ENCODE results near the gene CPPED1.

Gene CPPED1

DNA sequence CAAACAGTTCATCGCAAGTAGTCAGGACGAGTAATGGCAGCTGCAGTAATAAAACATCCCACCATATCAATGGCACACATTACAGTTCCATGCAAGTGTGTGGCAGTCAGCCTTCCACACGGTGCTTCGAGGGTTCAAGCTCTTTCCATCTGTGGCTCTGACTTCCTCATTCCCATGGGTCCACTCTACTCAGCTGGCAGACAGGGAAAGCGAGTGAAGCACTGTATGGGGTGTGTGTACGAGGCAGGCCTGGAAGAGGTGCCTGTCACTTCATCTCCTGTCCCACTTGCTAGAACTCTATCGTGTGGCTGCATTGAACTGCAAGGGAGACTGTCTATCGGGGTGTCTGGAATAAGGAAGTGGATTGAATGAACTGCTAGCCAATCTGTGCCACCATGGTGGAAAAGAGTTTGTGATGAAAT is 160.6 kb downstream of the CPPED1 start:
- DNase-seq (ENCODE audit: low read depth): no peak

DNA sequence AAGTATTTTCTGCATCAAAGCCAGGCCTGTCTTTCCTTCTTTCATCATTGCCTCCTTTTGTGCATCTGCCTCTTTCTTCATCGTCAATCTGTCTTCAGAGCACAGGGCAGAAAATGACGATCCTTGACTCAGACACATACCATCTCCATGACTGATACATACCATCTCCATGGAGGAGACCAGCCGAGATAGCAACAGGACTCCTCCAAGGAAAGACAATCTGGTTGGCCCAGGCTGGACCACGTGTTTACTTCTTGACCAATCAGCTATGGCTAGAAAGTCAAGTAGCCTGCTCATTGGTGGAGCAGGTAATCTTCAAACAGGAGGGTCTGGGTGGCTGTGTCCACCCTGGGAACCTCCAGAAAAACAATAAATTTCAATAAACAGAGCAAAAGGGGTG is 164.6 kb downstream of the CPPED1 start:
- no peak for DNase-seq (ENCODE audit: low read depth)

DNA sequence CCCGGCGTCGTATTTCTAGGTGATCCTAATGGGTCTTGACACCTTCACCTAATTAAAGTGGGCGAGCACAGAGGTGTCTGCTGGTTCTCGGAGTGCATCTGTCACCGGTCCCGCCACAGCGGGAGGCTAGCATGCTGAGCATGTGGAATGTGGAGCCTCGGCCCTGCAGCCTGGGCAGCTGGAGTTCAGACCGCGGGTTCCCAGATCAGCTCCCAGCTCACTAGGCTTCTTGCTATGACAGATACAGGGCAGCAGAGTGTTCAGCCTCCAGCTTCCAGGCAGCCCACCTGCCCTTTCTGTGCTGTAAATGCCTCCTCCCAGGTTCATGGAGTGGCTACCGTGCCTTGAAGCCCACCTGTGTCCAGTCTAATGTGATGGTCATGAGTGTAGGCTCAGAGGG is 166.7 kb downstream of the CPPED1 start:
- DNase-seq (ENCODE audit: low read depth): no peak

DNA sequence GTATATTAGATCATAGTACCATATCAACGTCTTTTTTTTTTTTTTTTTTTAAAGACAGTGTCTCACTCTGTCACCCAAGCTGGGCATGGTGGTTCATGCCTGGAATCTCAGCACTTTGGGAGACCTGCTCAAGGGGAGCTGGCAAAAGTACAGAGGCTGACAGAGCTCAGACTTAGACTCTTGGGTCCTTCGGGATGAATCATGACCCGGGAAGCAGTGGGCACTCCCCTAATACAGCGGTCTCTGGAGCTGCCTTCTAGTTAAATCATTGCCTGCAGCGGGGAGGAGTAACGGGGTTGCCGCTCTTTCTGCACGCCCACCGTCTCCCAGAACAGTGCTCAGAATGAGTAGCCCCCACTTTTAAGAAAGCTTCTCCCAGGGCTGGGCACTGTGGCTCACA is 174.4 kb downstream of the CPPED1 start:
- DNase-seq (ENCODE audit: low read depth): no peak

DNA sequence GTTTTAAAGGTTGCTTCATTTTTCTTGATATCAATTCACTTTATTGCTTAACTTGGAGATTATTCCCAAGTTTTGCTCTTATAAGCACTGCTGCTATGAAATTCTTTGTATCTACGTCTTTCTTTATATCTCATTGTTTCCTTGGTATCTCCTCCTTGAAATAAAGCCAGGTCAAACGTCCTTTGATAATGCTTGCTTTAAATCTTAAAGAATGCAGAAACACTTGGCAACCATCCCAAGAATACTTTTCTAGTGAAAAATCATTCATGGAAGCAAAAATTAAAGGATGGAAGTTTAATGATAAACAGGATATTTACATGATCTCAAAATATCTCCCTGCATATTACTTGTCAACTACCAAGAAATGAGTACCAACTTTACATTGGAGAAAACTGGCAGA is 175.2 kb downstream of the CPPED1 start:
- no peak for DNase-seq (ENCODE audit: low read depth)

DNA sequence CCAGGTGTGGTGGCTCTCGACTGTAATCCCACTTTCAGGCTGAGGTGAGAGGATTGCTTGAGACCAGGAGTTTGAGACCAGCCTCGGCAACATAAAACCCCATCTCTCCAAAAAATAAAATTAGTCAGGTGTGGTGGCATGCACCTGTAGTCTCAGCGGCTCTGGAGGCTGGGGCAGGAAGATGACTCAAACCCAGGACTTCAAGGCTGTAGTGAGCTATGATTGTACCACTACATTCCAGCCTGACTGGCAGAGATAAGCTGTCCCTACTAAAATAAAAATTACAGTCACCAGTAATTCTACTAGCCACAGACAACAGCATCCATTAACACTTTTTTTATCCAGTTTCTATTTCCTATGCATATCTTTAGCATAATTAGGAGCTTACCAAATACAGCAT is 176.3 kb downstream of the CPPED1 start:
- DNase-seq (ENCODE audit: low read depth): no peak

DNA sequence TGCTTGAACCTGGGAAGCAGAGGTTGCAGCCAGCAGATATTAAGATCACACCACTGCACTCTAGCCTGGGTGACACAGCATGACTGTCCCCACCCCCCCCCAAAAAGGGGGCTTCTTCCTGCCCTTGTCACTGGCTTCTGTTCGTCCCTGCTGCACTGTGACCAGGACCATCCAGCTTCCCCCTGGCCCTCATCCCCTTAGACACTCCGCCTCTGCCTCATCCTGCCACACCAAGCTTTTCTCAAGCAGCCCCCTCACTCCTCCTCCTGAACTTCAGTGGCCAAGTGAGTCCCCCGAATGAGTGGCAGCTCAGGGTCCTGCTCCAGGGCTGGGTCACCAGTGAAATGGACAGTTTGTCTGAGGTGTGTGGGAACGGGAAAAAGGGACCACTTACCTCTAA is 177.3 kb downstream of the CPPED1 start:
- no peak for DNase-seq (ENCODE audit: low read depth)

DNA sequence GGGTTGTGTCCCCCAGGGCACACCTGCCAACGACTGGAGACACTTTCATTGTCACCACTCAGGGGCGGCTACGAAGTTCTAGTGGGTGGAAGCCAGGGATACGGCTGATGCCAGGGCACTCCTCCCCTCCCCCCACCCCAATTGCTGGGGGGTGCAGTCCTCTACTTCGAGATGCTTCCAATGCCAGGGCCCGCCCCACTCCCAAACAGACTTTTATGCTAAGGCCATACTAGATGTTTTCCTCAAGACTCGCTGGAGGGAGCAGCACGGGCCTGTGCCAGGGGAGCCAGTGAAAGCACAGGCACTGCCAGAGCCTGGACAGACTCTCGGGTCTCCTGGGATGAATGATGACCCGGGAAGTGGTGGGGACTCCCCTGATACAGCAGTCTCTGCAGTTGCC is 178.0 kb downstream of the CPPED1 start:
- DNase-seq (ENCODE audit: low read depth): no peak

DNA sequence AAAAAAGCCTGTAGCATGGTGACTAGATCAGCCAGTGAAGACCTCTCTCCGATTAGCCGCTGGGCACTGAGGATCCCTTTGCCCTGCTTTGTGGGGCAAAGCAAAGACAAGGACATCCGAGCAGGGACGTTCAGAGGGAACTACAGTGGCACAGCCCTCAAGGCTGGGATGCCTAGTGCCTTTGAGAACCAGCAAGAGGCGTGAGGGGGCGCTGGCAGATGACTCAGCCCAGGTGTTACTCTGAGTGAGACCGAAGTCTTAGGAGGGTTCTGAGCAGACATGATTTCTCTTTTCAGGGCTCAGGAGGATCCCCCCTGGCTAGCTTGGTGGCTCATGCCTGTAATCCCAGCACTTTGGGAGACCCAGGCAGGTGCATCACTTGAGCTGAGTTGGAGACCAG is 178.6 kb downstream of the CPPED1 start:
- DNase-seq (ENCODE audit: low read depth): no peak

DNA sequence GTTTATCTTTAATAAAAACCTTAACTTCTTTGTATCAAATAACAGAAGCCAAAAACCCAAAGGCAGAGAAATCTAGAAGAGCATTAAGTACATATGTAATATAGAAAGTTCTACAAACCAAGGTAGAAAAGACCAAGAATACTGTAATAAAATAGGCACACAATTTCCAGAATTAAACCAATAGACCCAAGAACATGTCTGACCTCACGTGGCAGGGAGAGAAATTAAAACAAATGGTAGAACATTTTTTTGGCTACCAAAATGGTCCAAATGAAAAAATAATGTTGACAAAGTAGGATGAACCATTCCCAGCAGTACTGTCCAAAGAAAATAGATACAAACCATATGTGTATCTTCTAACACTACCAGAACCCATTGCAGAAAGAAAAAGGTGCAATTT is 183.5 kb downstream of the CPPED1 start:
- DNase-seq (ENCODE audit: low read depth): no peak

DNA sequence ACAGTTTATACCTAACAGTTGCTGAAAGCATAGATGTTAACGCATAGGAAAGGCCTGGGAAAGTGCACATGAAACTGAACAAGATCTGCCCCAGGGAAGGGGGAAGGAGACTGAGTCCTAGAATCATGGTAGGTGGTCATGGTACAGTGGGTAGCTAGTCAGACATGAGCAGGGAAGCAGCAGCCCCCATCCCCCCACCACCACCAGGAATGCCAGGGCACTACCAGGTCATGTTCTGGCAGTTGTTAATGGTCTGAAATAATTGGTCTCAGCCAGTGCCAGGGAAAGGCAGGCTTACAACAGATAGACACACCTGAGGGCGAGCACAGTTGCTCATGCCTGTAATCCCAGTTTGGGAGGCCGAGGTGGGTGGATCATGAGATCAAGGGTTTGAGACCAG is 185.2 kb downstream of the CPPED1 start:
- DNase-seq (ENCODE audit: low read depth): no peak

DNA sequence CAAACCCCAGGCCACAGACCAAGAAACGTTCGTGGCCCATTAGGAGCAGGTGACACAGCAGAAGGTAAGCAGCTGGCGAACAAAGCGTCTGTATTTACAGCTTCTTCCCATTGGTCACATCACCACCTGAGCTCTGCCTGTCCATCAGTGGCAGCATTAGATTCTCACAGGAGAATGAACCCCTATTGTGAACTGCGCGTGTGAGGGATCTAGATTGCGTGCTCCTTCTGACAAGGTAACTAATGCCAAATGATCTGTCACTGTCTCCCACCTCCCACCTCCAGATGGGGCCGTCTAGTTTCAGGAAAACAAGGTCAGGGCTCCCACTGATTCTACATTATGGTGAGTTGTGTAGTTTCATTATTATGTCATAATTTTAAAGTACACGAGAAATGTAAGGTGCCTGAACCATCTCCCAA is 186.3 kb downstream of the CPPED1 start:
- DNase-seq (ENCODE audit: low read depth): no peak

DNA sequence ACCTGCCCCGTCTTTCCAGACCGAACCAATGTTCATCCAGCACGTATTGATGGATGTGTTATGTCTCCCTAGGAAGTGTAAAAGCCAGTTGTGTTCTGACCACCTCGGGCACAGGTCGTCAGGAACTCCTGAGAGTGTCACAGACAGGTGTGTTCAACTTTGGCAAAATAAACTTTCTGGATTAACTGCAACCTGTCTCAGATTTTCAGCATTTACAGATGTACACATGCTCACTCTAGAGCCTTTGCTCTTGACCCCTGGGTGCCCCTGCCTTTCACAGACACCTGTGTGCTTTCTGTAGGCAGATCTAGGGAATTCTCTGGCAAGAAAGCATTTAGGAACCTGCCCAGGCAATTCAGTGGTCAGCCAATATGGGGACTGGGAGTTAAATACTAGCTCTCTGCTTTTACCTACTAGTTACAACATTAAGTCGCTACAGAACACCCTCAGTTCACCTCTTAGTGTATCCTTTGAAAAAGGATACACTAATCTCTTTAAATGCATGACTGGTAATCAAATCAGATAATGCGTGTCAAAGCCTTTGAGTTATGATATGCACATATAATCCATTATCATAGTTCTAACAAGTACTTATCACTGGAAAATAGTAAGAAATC is 188.9 kb downstream of the CPPED1 start:
- DNase-seq (ENCODE audit: low read depth): no peak

DNA sequence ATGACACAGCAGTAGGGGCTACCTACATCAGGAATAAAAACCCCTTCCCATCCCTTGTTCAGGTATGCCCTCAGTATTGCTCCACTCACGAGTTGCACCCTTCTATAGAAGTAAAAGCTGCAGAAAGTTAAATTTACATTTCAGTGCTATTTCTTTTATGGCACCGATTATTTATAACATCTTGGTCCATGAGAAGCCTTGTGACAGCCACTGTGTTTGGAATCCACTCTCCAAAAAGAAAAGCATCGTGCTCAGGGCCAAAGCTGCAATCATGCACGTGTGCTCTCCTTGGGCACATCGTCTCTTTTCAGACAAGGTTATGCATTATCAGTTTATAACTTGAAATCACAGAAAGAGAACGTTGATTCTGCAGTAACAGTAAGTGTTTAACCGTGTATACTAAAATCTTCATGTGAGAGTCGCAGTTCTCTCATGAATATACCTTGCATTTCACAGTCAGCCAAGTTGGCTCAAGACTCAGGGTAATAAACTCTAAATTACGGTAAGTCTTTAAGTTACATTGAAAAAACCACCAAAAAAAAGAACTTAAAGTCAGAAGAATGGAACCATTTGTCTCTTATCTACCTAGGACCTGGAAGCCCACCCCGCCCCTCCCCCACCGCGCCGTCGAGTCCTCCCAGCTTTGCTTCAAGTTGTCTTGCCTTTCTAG is 189.6 kb downstream of the CPPED1 start:
- DNase-seq (ENCODE audit: low read depth): no peak

DNA sequence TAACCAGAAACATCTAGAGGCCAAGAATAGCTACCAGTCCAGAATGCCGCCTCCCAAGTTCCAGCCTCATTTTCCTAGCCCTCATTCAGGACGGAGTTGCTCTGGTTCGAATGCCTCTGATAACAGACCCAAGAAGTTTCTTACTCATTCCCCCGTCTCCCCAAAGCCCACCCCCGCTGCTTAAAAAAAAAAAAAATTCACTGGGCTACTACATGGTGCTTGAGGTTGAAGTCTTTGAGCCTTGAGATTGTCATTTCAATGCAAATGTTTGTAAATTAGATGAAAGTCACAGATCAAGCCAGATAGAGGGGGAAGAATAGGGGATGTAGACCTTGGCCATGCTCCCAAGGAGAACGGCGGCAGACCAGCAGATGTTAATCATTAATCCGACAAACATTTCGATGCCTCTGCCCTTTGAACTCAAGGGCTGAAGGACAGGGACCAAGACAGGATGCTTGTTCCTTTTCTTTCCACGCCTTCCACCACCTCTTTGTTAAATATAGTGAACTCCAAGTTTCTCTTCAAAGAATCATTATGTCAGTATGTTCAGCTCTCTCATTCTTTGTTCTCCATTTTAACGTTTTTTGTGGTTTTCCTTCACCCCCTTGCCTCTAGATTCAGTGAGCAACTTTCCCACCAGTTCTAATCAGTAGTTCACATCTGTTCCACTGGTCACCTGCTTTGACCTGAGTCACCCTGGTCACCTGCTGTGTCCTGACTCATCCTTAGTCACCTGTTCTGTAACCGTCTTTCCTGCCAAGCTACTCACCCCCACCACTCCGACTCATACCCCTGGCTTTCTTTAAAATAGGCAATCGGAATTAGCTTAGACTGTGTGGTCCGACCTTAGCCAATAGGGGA is 190.3 kb downstream of the CPPED1 start:
- no peak for DNase-seq (ENCODE audit: low read depth)

DNA sequence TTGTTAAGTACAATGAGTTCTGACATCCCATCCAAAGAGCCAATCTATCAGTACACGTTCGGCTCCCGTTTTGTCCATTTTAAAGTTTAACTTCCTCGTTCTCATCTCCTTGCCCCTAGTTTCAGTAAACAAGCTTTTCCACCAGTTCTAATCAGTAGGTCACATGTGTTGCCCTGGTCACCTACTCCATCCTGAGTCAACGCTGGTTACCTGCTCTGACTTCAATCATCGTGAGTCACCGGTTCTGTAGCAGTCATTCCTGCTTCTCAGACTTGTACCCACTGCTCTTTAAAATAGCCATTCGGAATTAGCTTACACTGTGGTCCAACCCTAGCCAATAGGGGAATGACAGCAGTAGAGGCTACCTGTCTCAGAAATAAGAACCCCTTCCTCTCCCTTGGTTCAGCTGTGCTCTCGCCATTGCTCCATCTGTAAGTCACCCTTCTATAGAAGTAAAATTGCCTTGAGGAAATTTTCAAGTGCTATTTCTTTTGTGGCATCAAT is 191.0 kb downstream of the CPPED1 start:
- DNase-seq (ENCODE audit: low read depth): no peak

DNA sequence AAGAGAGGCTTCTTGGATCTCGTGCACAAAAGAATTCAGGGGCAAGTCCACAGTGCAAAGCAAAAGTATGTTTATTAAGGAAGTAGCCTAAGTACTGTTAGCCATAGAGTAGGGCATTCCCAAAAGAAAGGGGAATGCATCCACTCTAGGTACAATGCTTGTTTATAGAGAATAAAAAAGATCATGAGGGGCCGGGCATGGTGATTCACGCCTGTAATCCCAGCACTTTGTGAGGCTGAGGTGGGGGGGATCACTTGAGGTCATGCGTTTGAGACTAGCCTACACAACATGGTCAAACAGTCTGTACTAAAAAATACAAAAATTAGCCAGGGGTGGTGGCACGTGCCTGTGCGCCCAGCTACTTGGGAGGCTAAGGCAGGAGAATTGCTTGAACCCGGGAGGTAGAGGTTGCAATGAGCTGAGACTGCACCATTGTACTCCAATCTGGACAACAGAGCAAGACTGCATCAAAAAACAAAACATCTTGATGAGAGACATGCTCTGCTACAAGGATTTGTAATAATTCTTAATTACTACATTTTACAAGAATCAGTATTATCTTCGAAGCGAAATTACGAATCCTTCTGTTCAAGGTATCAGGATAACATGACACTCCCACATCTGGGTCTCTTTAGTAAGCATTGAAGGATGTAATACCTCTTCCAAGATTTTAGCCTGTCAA is 191.6 kb downstream of the CPPED1 start:
- DNase-seq (ENCODE audit: low read depth): no peak

DNA sequence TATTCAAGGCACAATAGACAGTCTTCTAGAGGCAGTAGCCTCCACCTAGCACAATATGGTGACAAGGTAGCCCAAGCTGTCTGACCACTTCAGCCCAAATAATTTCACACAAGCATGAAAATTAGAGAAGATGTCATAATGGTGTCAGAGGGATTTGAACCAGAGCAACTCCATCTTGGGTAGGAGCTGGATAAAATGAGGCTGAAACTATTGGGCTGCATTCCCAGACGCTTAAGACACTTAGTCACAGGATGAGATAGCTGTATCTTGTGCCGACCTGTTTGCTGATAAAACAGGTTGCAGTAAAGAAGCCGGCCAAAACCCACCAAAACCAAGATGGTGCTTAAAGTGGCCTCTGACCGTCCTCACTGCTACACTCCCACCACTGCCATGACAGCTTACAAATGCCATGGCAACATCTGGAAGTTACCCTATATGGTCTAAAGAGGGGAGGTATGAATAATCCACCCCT is 192.6 kb downstream of the CPPED1 start:
- no peak for DNase-seq (ENCODE audit: low read depth)

DNA sequence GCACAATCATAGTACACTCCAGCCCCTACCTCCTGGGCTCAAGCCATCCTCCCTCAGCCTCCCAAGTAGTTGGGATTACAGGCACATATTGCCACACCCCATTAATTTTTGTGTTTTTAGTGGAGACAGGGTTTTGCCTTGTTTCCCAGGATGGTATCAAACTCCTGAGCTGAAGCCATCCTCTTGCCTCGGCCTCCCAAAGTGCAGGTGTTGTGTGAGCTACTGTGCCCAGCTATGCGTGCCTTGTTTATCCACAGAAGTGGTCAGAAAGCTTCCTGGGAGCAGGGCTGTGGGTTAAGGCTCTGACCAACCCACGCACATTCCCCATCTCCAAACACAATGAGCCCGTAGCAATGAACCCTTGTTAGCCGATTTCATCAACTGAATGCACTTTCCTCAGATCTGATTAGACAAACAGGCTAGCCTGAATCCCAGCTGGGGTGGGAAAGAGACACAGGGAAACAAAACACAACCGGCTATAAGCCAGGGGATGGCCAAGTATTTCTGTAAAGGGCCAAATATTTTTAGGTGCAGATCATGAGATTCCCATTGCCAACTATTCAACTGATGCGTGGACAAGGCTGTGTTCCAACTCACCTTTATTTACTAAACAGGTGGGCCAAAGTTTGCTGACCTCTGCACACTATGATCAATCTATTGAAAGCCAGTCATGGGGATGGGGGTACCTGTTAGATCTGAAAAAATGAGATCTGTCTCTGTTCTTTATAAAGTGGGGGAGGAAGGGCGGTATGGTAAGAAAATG is 193.6 kb downstream of the CPPED1 start:
- no peak for DNase-seq (ENCODE audit: low read depth)
